GM18861 (cell line): ENCODE data around the gene GABPA.
"Not testable (repeated sequence)": the region's sequence is repeated elsewhere in the genome, so short reads cannot be mapped to it uniquely, and the experiment has no call there.

Experiments used
- ATAC-seq: cut with Tn5 transposase; IDR thresholded peaks from one replicate; pipeline ENCODE4 v1.9.1; 2021; ENCODE audit not compliant: unreplicated experiment

Gene GABPA

GRCh38 chr21:25735646-25736597 is 1.1 kb downstream of the GABPA start:
- peak; percentile 3 for ATAC-seq

GRCh38 chr21:25737421-25737820 is 2.6 kb downstream of the GABPA start:
- no peak for ATAC-seq

- ATAC-seq, result no peak
Observed at GRCh38 chr21:25742900-25743299, 8.1 kb downstream of the GABPA start.

GRCh38 chr21:25744854-25745253 is 10.1 kb downstream of the GABPA start:
- ATAC-seq, result no peak

- peak; percentile 45 for ATAC-seq
Observed at GRCh38 chr21:25750085-25750484, 15.3 kb downstream of the GABPA start.

- no peak for ATAC-seq
Observed at GRCh38 chr21:25752416-25752815, 17.6 kb downstream of the GABPA start.

GRCh38 chr21:25756190-25756932 is 21.6 kb downstream of the GABPA start:
- ATAC-seq, result no peak

GRCh38 chr21:25757531-25757930 is 22.8 kb downstream of the GABPA start:
- ATAC-seq, result no peak

- ATAC-seq, result no peak
Observed at GRCh38 chr21:25759573-25759972, 24.8 kb downstream of the GABPA start.

- no peak for ATAC-seq
Observed at GRCh38 chr21:25760061-25760460, 25.3 kb downstream of the GABPA start.

- no peak for ATAC-seq
Observed at GRCh38 chr21:25760677-25761076, 25.9 kb downstream of the GABPA start.

- no peak for ATAC-seq
Observed at GRCh38 chr21:25764065-25764464, 29.3 kb downstream of the GABPA start.

GRCh38 chr21:25767921-25768320 is 33.1 kb downstream of the GABPA start:
- ATAC-seq, result no peak

- no peak for ATAC-seq
Observed at GRCh38 chr21:25772686-25773085, 37.9 kb downstream of the GABPA start.

- no peak for ATAC-seq
Observed at GRCh38 chr21:25776440-25776839, 41.7 kb downstream of the GABPA start.

GRCh38 chr21:25778126-25778875 is 43.5 kb downstream of the GABPA start:
- ATAC-seq, result not testable (repeated sequence)

- ATAC-seq, result no peak
Observed at GRCh38 chr21:25788677-25789076, 53.9 kb downstream of the GABPA start.

- no peak for ATAC-seq
Observed at GRCh38 chr21:25790122-25790877, 55.5 kb downstream of the GABPA start.

GRCh38 chr21:25790878-25791204 is 56.1 kb downstream of the GABPA start:
- no peak for ATAC-seq

GRCh38 chr21:25791319-25791718 is 56.5 kb downstream of the GABPA start:
- ATAC-seq, result no peak
